A549 (cell line): Measurements from ENCODE around the gene FCN1. TPM values are rescaled to one million over a fixed set of nuclear protein-coding genes. Genes with fewer than 3 reads are reported as not detected.

ENCODE experiments used
- ATAC-seq, 2 experiments: fragments of 200-7000 bp in 1 of 2; fragments of >200 bp in 1 of 2; cut with Nextera tagmentation in 1 of 2; cut with Tn5 transposase in 1 of 2; 3 replicates each; pipeline versions ENCODE4 v1.8.0 to v1.9.1; 2018 to 2020; ENCODE audit warnings: mild to moderate bottlenecking in 1 of 2, moderate library complexity in 1 of 2
- CTCF ChIA-PET: fragments of 300-600 bp; sonication (Branson Sonifier 250); formaldehyde crosslinking; extraction: SDS; loops from one replicate; lab custom pipeline; 2021; ENCODE audit warnings: antibody characterized with exemption, inconsistent platforms; lab: Yijun Ruan, JAX
- POLR2A ChIA-PET: fragments of 350-600 bp; formaldehyde crosslinking; extraction: SDS; loops from one replicate; lab custom pipeline; 2021; ENCODE audit warnings: antibody characterized with exemption, inconsistent platforms; lab: Yijun Ruan, JAX
- DNase-seq, 2 experiments: peaks; one replicate each; pipeline versions ENCODE4 v3.0.0 to v3.0.0-alpha.2; 2011 to 2016; ENCODE audit warnings: low read depth in 1 of 2, low spot score in 1 of 2
- FAIRE-seq: peaks from 2 replicates; lab custom pipeline; 2011; peaks lifted over from hg19 to GRCh38; lab: Jason Lieb, UNC
- H3K27ac ChIP-seq, 2 experiments: fragments of >200 bp; sonication (Bioruptor Twin); formaldehyde crosslinking; 3 replicates each; pipeline ENCODE4 v1.5.1; 2016 to 2017
- H3K4me1 ChIP-seq: fragments of >200 bp; sonication (Bioruptor Twin); formaldehyde crosslinking; 3 replicates; pipeline ENCODE4 v1.6.1; 2016
- H3K4me2 ChIP-seq: fragments of >200 bp; sonication (Bioruptor Twin); formaldehyde crosslinking; 3 replicates; pipeline ENCODE4 v1.6.1; 2016
- H3K4me3 ChIP-seq: fragments of >200 bp; sonication (Bioruptor Twin); formaldehyde crosslinking; 3 replicates; pipeline ENCODE4 v1.5.1; 2016
- H3K9me3 ChIP-seq: fragments of >200 bp; sonication (Bioruptor Twin); formaldehyde crosslinking; 3 replicates; pipeline ENCODE4 v1.6.1; 2016
- BHLHE40 ChIP-seq: IDR thresholded peaks from 2 replicates; pipeline ENCODE4 v1.6.1; 2012; ENCODE audit warnings: low read depth, low read length, inconsistent platforms
- CBX2 ChIP-seq: fragments of 200-600 bp; sonication (generic); IDR thresholded peaks from 2 replicates; pipeline ENCODE4 v1.6.1; 2016; ENCODE audit warnings: low read depth, mild to moderate bottlenecking, borderline replicate concordance
- CBX8 ChIP-seq: fragments of 200-600 bp; sonication (generic); IDR thresholded peaks from 2 replicates; pipeline ENCODE4 v1.6.1; 2016
- CHD4 ChIP-seq: fragments of 200-600 bp; sonication (generic); IDR thresholded peaks from 2 replicates; pipeline ENCODE4 v1.6.1; 2016; ENCODE audit warnings: antibody characterized with exemption, mild to moderate bottlenecking, borderline replicate concordance
- ELK1 ChIP-seq: fragments of 150-350 bp; IDR thresholded peaks from 2 replicates; pipeline ENCODE4 v1.6.1; 2014; ENCODE audit warnings: low read depth, mild to moderate bottlenecking, low read length
- FOXS1 ChIP-seq: fragments of 250-450 bp; sonication (Bioruptor Pico); IDR thresholded peaks from 2 replicates; pipeline ENCODE4 v1.5.0; 2020; ENCODE audit warnings: mild to moderate bottlenecking, moderate library complexity
- HOXB5 ChIP-seq: fragments of 250-450 bp; sonication (Bioruptor Pico); IDR thresholded peaks from 2 replicates; pipeline ENCODE4 v1.5.0; 2020; ENCODE audit warnings: mild to moderate bottlenecking, moderate library complexity
- JUN ChIP-seq, 2 experiments: fragments of >200 bp; sonication (Bioruptor Twin); formaldehyde crosslinking; IDR thresholded peaks; 2 replicates in 1 of 2; 3 replicates in 1 of 2; pipeline ENCODE4 v1.6.1; 2016 to 2017
- KDM5A ChIP-seq: fragments of 200-600 bp; sonication (generic); IDR thresholded peaks from 2 replicates; pipeline ENCODE4 v1.6.1; 2016; ENCODE audit warnings: antibody characterized with exemption, mild to moderate bottlenecking
- MYC ChIP-seq: IDR thresholded peaks from 2 replicates; pipeline ENCODE4 v1.6.1; 2012; ENCODE audit warnings: mild to moderate bottlenecking, inconsistent platforms, low read length, improper control_type of control experiment, borderline replicate concordance
- NPAS2 ChIP-seq: fragments of 250-450 bp; sonication (Bioruptor Pico); IDR thresholded peaks from 2 replicates; pipeline ENCODE4 v1.8.0; 2022; ENCODE audit warnings: mild to moderate bottlenecking, moderate library complexity, borderline replicate concordance
- NR3C1 ChIP-seq: fragments of >200 bp; sonication (Bioruptor Twin); formaldehyde crosslinking; IDR thresholded peaks from 3 replicates; pipeline ENCODE4 v1.6.1; 2017
- RAD21 ChIP-seq, 2 experiments: fragments of >200 bp in 1 of 2; sonication (Bioruptor Twin) in 1 of 2; formaldehyde crosslinking in 1 of 2; IDR thresholded peaks in 1 of 2; conservative IDR thresholded peaks in 1 of 2; 2 replicates in 1 of 2; 3 replicates in 1 of 2; pipeline ENCODE4 v1.6.1; 2012 to 2018; ENCODE audit warnings: inconsistent platforms in 1 of 2
- RARB ChIP-seq: fragments of 250-450 bp; sonication (Bioruptor Pico); IDR thresholded peaks from 2 replicates; pipeline ENCODE4 v1.8.0; 2021; ENCODE audit warnings: mild to moderate bottlenecking, moderate library complexity
- SMC3 ChIP-seq: fragments of >200 bp; sonication (Bioruptor Twin); formaldehyde crosslinking; IDR thresholded peaks from 3 replicates; pipeline ENCODE4 v1.6.1; 2018; ENCODE audit warnings: inconsistent platforms
- ZC3H11A ChIP-seq: fragments of 450-650 bp; IDR thresholded peaks from 2 replicates; pipeline ENCODE4 v1.6.1; 2014; ENCODE audit warnings: antibody characterized with exemption, mild to moderate bottlenecking
- ZNF302 ChIP-seq: fragments of 250-450 bp; sonication (Bioruptor Pico); IDR thresholded peaks from 2 replicates; pipeline ENCODE4 v1.9.0; 2021; ENCODE audit warnings: inconsistent platforms, mild to moderate bottlenecking, moderate library complexity
- WGBS: methylation state at CpG from one replicate; pipeline ENCODE4 v1.1.6; 2017; ENCODE audit errors: missing lambda C conversion rate; 5-methylcytosine and 5-hydroxymethylcytosine counted together
- polyA plus RNA-seq, 4 experiments: library from polyadenylated mRNA; depleted of rRNA in 3 of 4; stranded (reverse); fragments of >200 nt; fragmentation: RNase III in 1 of 4; extraction: RNeasy Plus Mini Kit Qiagen cat#74134 plus additional on column Dnase treatment in 1 of 4; gene quantifications; 2 replicates in 3 of 4; 3 replicates in 1 of 4; pipeline ENCODE4 v1.2.3, GENCODE V29; 2011 to 2017
- TF ChIP-seq, protein P1 (sequence below): fragments of 250-450 bp; sonication (Bioruptor Pico); IDR thresholded peaks from 2 replicates; pipeline ENCODE4 v1.5.0; 2020; ENCODE audit warnings: low read depth, mild to moderate bottlenecking, moderate library complexity
- TF ChIP-seq, protein P2 (sequence below): fragments of >200 bp; sonication (Bioruptor Twin); formaldehyde crosslinking; IDR thresholded peaks from 3 replicates; pipeline ENCODE4 v1.5.1; 2016

Gene FCN1
- polyA plus RNA-seq, 2 of the 4 experiments (the other 2 are of a cell fraction), result not detected

DNA sequence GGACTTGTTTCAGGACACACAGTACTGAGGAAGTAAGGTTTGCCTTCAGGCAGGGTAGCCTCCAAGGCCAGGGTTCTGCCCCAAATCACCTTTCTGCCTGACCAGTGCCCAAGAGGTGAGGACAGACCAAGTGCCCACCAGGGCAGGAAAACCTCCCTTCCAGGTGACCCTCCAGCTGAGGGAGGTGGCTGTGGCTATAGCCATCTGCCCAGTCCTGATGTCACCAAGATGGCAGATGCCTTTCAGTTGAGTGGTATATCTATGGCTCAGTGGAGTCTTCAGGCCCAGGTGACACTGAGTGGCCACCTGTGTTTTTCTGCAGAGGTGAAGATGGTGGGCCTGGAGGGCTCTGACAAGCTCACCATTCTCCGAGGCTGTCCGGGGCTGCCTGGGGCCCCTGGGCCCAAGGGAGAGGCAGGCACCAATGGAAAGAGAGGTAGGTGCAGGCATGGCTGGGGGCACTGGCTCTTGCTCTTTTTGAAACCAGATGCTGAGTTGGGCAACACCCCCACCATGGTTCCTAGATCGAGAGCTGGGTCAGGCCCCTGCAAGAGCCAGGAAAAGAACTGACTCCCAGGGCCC lies 35.4 kb downstream of the FCN1 start:
- no peak overlapping the region for H3K4me2 ChIP-seq
- DNase-seq (no peak), FAIRE-seq (no peak), ATAC-seq (no peak)
- no peak overlapping the region for H3K27ac ChIP-seq
- no peak overlapping the region for H3K4me3 ChIP-seq
- CTCF ChIA-PET, result interaction anchor here (1.0 kb wide), 1 partner anchor 9 kb away, joined by 3 read pairs; no protein-coding TSS in a partner anchor
- no peaks in the 10 kb centered on the region for H3K4me1 ChIP-seq
- TF ChIP-seq JUN (IDR thresholded peaks at IDR 0.05) (no peak), ZNF302 (CRISPR knock-in tag) (no peak), FOXS1 (no peak), RAD21 (conservative IDR thresholded peaks at IDR 0.05 in 1 of 2, IDR thresholded peaks at IDR 0.05 in 1 of 2) (no peak), HOXB5 (CRISPR knock-in tag) (no peak), BHLHE40 (no peak)
- TF ChIP-seq, protein P1, sequence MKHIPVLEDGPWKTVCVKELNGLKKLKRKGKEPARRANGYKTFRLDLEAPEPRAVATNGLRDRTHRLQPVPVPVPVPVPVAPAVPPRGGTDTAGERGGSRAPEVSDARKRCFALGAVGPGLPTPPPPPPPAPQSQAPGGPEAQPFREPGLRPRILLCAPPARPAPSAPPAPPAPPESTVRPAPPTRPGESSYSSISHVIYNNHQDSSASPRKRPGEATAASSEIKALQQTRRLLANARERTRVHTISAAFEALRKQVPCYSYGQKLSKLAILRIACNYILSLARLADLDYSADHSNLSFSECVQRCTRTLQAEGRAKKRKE, result no peak
- TF ChIP-seq, protein P2, sequence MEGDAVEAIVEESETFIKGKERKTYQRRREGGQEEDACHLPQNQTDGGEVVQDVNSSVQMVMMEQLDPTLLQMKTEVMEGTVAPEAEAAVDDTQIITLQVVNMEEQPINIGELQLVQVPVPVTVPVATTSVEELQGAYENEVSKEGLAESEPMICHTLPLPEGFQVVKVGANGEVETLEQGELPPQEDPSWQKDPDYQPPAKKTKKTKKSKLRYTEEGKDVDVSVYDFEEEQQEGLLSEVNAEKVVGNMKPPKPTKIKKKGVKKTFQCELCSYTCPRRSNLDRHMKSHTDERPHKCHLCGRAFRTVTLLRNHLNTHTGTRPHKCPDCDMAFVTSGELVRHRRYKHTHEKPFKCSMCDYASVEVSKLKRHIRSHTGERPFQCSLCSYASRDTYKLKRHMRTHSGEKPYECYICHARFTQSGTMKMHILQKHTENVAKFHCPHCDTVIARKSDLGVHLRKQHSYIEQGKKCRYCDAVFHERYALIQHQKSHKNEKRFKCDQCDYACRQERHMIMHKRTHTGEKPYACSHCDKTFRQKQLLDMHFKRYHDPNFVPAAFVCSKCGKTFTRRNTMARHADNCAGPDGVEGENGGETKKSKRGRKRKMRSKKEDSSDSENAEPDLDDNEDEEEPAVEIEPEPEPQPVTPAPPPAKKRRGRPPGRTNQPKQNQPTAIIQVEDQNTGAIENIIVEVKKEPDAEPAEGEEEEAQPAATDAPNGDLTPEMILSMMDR, result no peak
- 28% methylated on average over 3 of the region's 3 CpGs for WGBS
- H3K9me3 ChIP-seq, result no peaks in the 10 kb centered on the region
- POLR2A ChIA-PET, result no interaction called here

- no peak for ATAC-seq
- no peaks in the 10 kb centered on the region for H3K9me3 ChIP-seq
- FAIRE-seq, result no peak
- WGBS, result 28% methylated on average over 6 of the region's 13 CpGs
- H3K4me1 ChIP-seq, result no peaks in the 10 kb centered on the region
- no peak overlapping the region for H3K4me3 ChIP-seq
- DNase-seq, result no peak
- no peak overlapping the region for H3K4me2 ChIP-seq
- H3K27ac ChIP-seq, result no peak overlapping the region
- CTCF ChIA-PET, result interaction anchor here (1.4 kb wide), 1 partner anchor 10 kb away, joined by 4 read pairs; no protein-coding TSS in a partner anchor
- TF ChIP-seq CHD4 (no peak), NPAS2 (CRISPR knock-in tag) (no peak), ELK1 (no peak), CBX2 (no peak), ZC3H11A (no peak), KDM5A (no peak), CBX8 (no peak), MYC (no peak), NR3C1 (no peak), RARB (CRISPR knock-in tag) (no peak), HOXB5 (CRISPR knock-in tag) (no peak), SMC3 (no peak)
- POLR2A ChIA-PET, result no interaction called here
Observed at GRCh38 chr9:134881313-134881670, 36.4 kb downstream of the FCN1 start.
